Mucosa of descending colon (tissue), 3 donors: ENCODE measurements around the gene CPVL. TPM values are rescaled to one million over a fixed set of nuclear protein-coding genes. Genes with fewer than 3 reads are reported as not detected.
"Not testable (repeated sequence)": the region's sequence is repeated elsewhere in the genome, so short reads cannot be mapped to it uniquely, and the experiment has no call there.

Experiments
- ATAC-seq: fragments of 200-7000 bp; cut with Tn5 transposase; one replicate; pipeline ENCODE4 v1.9.1; 2020; ENCODE audit warnings: mild to moderate bottlenecking, moderate library complexity
- DNase-seq, 3 donors: peaks; one replicate each; pipeline ENCODE4 v3.0.0-alpha.2; 2020
- H3K36me3 ChIP-seq: fragments of 200-600 bp; one replicate; pipeline ENCODE4 v1.8.0; 2021; ENCODE audit warnings: low read depth, mild to moderate bottlenecking
- H3K4me1 ChIP-seq: fragments of 200-600 bp; one replicate; pipeline ENCODE4 v1.8.0; 2021; ENCODE audit warnings: low read depth, mild to moderate bottlenecking
- H3K4me3 ChIP-seq: fragments of 200-600 bp; one replicate; pipeline ENCODE4 v1.8.0; 2021; ENCODE audit warnings: mild to moderate bottlenecking
- H3K9me3 ChIP-seq: fragments of 200-600 bp; one replicate; pipeline ENCODE4 v1.8.0; 2021; ENCODE audit warnings: mild to moderate bottlenecking
- CTCF ChIP-seq: fragments of 200-600 bp; IDR thresholded peaks from one replicate; pipeline ENCODE4 v1.8.0; 2022; ENCODE audit warnings: antibody characterized with exemption, mild to moderate bottlenecking
- intact Hi-C, 2 donors: fragments of 100-400 bp; cut with DNase I in 1 of 2; cut with micrococcal nuclease in 1 of 2; formaldehyde crosslinking; loops; one replicate each; pipeline versions ENCODE4 v1.11.0 to v1.11.1; 2022; cut with DNase I, micrococcal nuclease
- total RNA-seq, 3 donors: library from RNA; stranded (reverse); fragmentation: NEBNext Ultra II Directional in 2 of 3; extraction: Animal tissue kit (Norgen Biotek cat#: 25700) in 2 of 3; gene quantifications; one replicate each; pipeline versions ENCODE4 v1.2.1 to v1.2.4, GENCODE V29; 2021 to 2023
- donor health status: DM: no; HTN: no; CAD: no; lungs with moderate emphysema.
- donor health status: DM: no; HTN: no; CAD: no.
- donor health status: DM: no; HTN: yes; CAD: no.

Gene CPVL
- total RNA-seq, 3 donors from 2014 or later: 8.1 to 20.0 (median 10.5) TPM

GRCh38 chr7:29099896-29100847, 46.2 kb downstream of the CPVL start:
- intact Hi-C loops: loop anchor here in 1 of 2 donors (5.0 kb wide), 1 partner anchor 173 kb away; no protein-coding TSS in a partner anchor
- no peak for DNase-seq
- Histone ChIP-seq H3K36me3 (no peaks in the 10 kb centered on the region), H3K4me1 (no peaks in the 10 kb centered on the region), H3K4me3 (no peak overlapping the region), H3K9me3 (no peaks in the 10 kb centered on the region)
- ATAC-seq: no peak
- TF ChIP-seq CTCF: no peak

- Histone ChIP-seq H3K36me3 (no peaks in the 10 kb centered on the region), H3K4me1 (no peaks in the 10 kb centered on the region), H3K9me3 (no peaks in the 10 kb centered on the region), H3K4me3 (no peak overlapping the region)
- DNase-seq: no peak
- intact Hi-C loops: no loop called here
- no peak for ATAC-seq
- no peak for TF ChIP-seq CTCF
Observed at GRCh38 chr7:29096446-29096730, 49.9 kb downstream of the CPVL start.

- ATAC-seq: no peak
- Histone ChIP-seq H3K4me3 (no peak overlapping the region), H3K4me1 (no peaks in the 10 kb centered on the region), H3K36me3 (no peaks in the 10 kb centered on the region), H3K9me3 (no peaks in the 10 kb centered on the region)
- no peak for DNase-seq
- intact Hi-C loops: no loop called here
- no peak for TF ChIP-seq CTCF
Observed at GRCh38 chr7:29095631-29096445, 50.5 kb downstream of the CPVL start.

- DNase-seq, H3K9me3 ChIP-seq, intact Hi-C loops, H3K36me3 ChIP-seq, H3K4me1 ChIP-seq, H3K4me3 ChIP-seq, ATAC-seq: not testable (repeated sequence)
Observed at GRCh38 chr7:29093091-29093490, 53.2 kb downstream of the CPVL start.

GRCh38 chr7:29091715-29092114, 54.6 kb downstream of the CPVL start:
- Histone ChIP-seq H3K4me3 (no peak overlapping the region), H3K36me3 (no peaks in the 10 kb centered on the region), H3K4me1 (peaks cover 14% of the 10 kb centered on the region), H3K9me3 (no peaks in the 10 kb centered on the region)
- intact Hi-C loops: no loop called here
- peak; percentile 55 for ATAC-seq
- TF ChIP-seq CTCF: no peak
- DNase-seq: no peak
